Measurements from ENCODE around the gene PLEKHG3. TPM values are rescaled to one million over a fixed set of nuclear protein-coding genes. Genes with fewer than 3 reads are reported as not detected.

The PLEKHG3 gene
- total and polyA plus RNA-seq, 2 donors (not counting 1 experiment from before 2014, with no cell fraction given): 0.17 to 3.0 TPM

- Histone ChIP-seq H3K79me2 (ENCODE audit: control insufficient read depth, insufficient read depth, low read length) (no peaks in the 10 kb centered on the region), H3K4me2 (ENCODE audit: extremely low read depth, insufficient read depth, low read length) (no peak overlapping the region), H3K4me3 (replicated peaks in 1 of 4; ENCODE audit: control extremely low read depth in 1 of 4, insufficient read depth in 1 of 4, low read depth in 3 of 4, low read length in 4 of 4) (no peak overlapping the region), H3K9me3 (ENCODE audit: control insufficient read depth, insufficient read depth, low read depth, low read length) (no peaks in the 10 kb centered on the region), H3K9ac (ENCODE audit: insufficient read depth, low read length) (no peak overlapping the region), H3K27ac (ENCODE audit: insufficient read depth, low read length) (no peak overlapping the region), H4K20me1 (ENCODE audit: control insufficient read depth, extremely low read depth, insufficient read depth, low read length) (no peaks in the 10 kb centered on the region), H3K4me1 (ENCODE audit: control insufficient read depth, extremely low read depth, insufficient read depth, low read length) (peaks cover 17% of the 10 kb centered on the region), H3K27me3 (ENCODE audit: control insufficient read depth, insufficient read depth, low read length) (peaks cover 4% of the 10 kb centered on the region), H3K36me3 (ENCODE audit: control insufficient read depth, insufficient read depth, low read length) (no peaks in the 10 kb centered on the region), H2AFZ (ENCODE audit: low read length) (no peak overlapping the region)
- TF ChIP-seq EZH2 (IDR thresholded peaks at IDR 0.05; ENCODE audit: low read length, missing control alignments) (no peak), CTCF (conservative IDR thresholded peaks at IDR 0.05 in 1 of 2, IDR thresholded peaks at IDR 0.05 in 1 of 2; ENCODE audit: low read depth in 1 of 2, low read length in 2 of 2) (no peak)
- DNase-seq (ENCODE audit: low read depth in 2 of 2): no peak
Observed at GRCh38 chr14:64766430-64767151, 62.4 kb downstream of the PLEKHG3 start.

GRCh38 chr14:64767215-64767964 is 63.2 kb downstream of the PLEKHG3 start:
- Histone ChIP-seq H4K20me1 (ENCODE audit: control insufficient read depth, extremely low read depth, insufficient read depth, low read length) (no peaks in the 10 kb centered on the region), H3K27ac (ENCODE audit: insufficient read depth, low read length) (no peak overlapping the region), H3K36me3 (ENCODE audit: control insufficient read depth, insufficient read depth, low read length) (no peaks in the 10 kb centered on the region), H3K27me3 (ENCODE audit: control insufficient read depth, insufficient read depth, low read length) (peaks cover 4% of the 10 kb centered on the region), H3K4me3 (replicated peaks in 1 of 4; ENCODE audit: control extremely low read depth in 1 of 4, insufficient read depth in 1 of 4, low read depth in 3 of 4, low read length in 4 of 4) (no peak overlapping the region), H3K4me1 (ENCODE audit: control insufficient read depth, extremely low read depth, insufficient read depth, low read length) (peaks cover 9% of the 10 kb centered on the region), H3K79me2 (ENCODE audit: control insufficient read depth, insufficient read depth, low read length) (no peaks in the 10 kb centered on the region), H2AFZ (ENCODE audit: low read length) (no peak overlapping the region), H3K9me3 (ENCODE audit: control insufficient read depth, insufficient read depth, low read depth, low read length) (no peaks in the 10 kb centered on the region), H3K4me2 (ENCODE audit: extremely low read depth, insufficient read depth, low read length) (no peak overlapping the region), H3K9ac (ENCODE audit: insufficient read depth, low read length) (no peak overlapping the region)
- DNase-seq (ENCODE audit: low read depth in 2 of 2): no peak
- TF ChIP-seq EZH2 (IDR thresholded peaks at IDR 0.05; ENCODE audit: low read length, missing control alignments) (no peak), CTCF (conservative IDR thresholded peaks at IDR 0.05 in 1 of 2, IDR thresholded peaks at IDR 0.05 in 1 of 2; ENCODE audit: low read depth in 1 of 2, low read length in 2 of 2) (no peak)

- no peak for TF ChIP-seq CTCF (conservative IDR thresholded peaks at IDR 0.05 in 1 of 2, IDR thresholded peaks at IDR 0.05 in 1 of 2; ENCODE audit: low read depth in 1 of 2, low read length in 2 of 2)
- no peak for TF ChIP-seq EZH2 (IDR thresholded peaks at IDR 0.05; ENCODE audit: low read length, missing control alignments)
- no peak overlapping the region for H2AFZ ChIP-seq (ENCODE audit: low read length)
- no peak for DNase-seq (ENCODE audit: low read depth in 2 of 2)
- H3K4me2 ChIP-seq (ENCODE audit: extremely low read depth, insufficient read depth, low read length): no peak overlapping the region
- H3K27ac ChIP-seq (ENCODE audit: insufficient read depth, low read length): no peak overlapping the region
- H3K36me3 ChIP-seq (ENCODE audit: control insufficient read depth, insufficient read depth, low read length): no peaks in the 10 kb centered on the region
- no peaks in the 10 kb centered on the region for H3K79me2 ChIP-seq (ENCODE audit: control insufficient read depth, insufficient read depth, low read length)
- peaks cover 6% of the 10 kb centered on the region for H3K4me1 ChIP-seq (ENCODE audit: control insufficient read depth, extremely low read depth, insufficient read depth, low read length)
- no peak overlapping the region for H3K4me3 ChIP-seq (replicated peaks in 1 of 4; ENCODE audit: control extremely low read depth in 1 of 4, insufficient read depth in 1 of 4, low read depth in 3 of 4, low read length in 4 of 4)
- H3K9me3 ChIP-seq (ENCODE audit: control insufficient read depth, insufficient read depth, low read depth, low read length): no peaks in the 10 kb centered on the region
- no peak overlapping the region for H3K9ac ChIP-seq (ENCODE audit: insufficient read depth, low read length)
- H4K20me1 ChIP-seq (ENCODE audit: control insufficient read depth, extremely low read depth, insufficient read depth, low read length): no peaks in the 10 kb centered on the region
- H3K27me3 ChIP-seq (ENCODE audit: control insufficient read depth, insufficient read depth, low read length): peaks cover 4% of the 10 kb centered on the region
Observed at GRCh38 chr14:64768401-64769095, 64.3 kb downstream of the PLEKHG3 start.

Data from fibroblast of lung (primary cell).